CD4-positive, alpha-beta T cell treated with Interferon gamma for 1 hour (primary cell): Measurements from ENCODE around the gene ANGPTL2.

Source experiments
- DNase-seq: peaks from one replicate; pipeline ENCODE4 v3.0.0-alpha.2; 2020

The ANGPTL2 gene

GRCh38 chr9:127136081-127136879, 13.8 kb upstream of the ANGPTL2 start:
- no peak for DNase-seq

GRCh38 chr9:127135056-127135745, 12.8 kb upstream of the ANGPTL2 start:
- DNase-seq: no peak

GRCh38 chr9:127133739-127134167, 11.3 kb upstream of the ANGPTL2 start:
- DNase-seq: no peak

GRCh38 chr9:127132921-127133647, 10.6 kb upstream of the ANGPTL2 start:
- no peak for DNase-seq

GRCh38 chr9:127132375-127132774, 9.9 kb upstream of the ANGPTL2 start:
- no peak for DNase-seq

GRCh38 chr9:127131871-127132270, 9.4 kb upstream of the ANGPTL2 start:
- no peak for DNase-seq

GRCh38 chr9:127130661-127131538, 8.5 kb upstream of the ANGPTL2 start:
- DNase-seq: peak; percentile 31

- DNase-seq: no peak
These were observed 7.8 kb upstream of the ANGPTL2 start for GRCh38 chr9:127130235-127130634.

- DNase-seq: no peak
These were observed 7.3 kb upstream of the ANGPTL2 start for GRCh38 chr9:127129718-127130085.

GRCh38 chr9:127129073-127129717, 6.8 kb upstream of the ANGPTL2 start:
- DNase-seq: no peak

GRCh38 chr9:127128341-127129072, 6.1 kb upstream of the ANGPTL2 start:
- no peak for DNase-seq

- no peak for DNase-seq
These were observed 4.5 kb upstream of the ANGPTL2 start for GRCh38 chr9:127126971-127127370.

GRCh38 chr9:127124792-127125191, 2.4 kb upstream of the ANGPTL2 start:
- DNase-seq: no peak

- no peak for DNase-seq
These were observed 1.7 kb upstream of the ANGPTL2 start for GRCh38 chr9:127124111-127124531.

GRCh38 chr9:127123064-127123890, 842 bp upstream of the ANGPTL2 start:
- DNase-seq: no peak

GRCh38 chr9:127121628-127122175, 733 bp downstream of the ANGPTL2 start:
- DNase-seq: no peak

GRCh38 chr9:127119320-127119709, 3.1 kb downstream of the ANGPTL2 start:
- no peak for DNase-seq

GRCh38 chr9:127118597-127119319, 3.7 kb downstream of the ANGPTL2 start:
- DNase-seq: no peak

- DNase-seq: no peak
These were observed 4.6 kb downstream of the ANGPTL2 start for GRCh38 chr9:127117801-127118200.
